Heart right ventricle (tissue), 16 donors: Measurements from ENCODE around the gene PRDM16. TPM values are rescaled to one million over a fixed set of nuclear protein-coding genes. Genes with fewer than 3 reads are reported as not detected.

Source experiments
- ATAC-seq, 8 donors: fragments of 200-7000 bp; cut with Tn5 transposase; one replicate each; pipeline ENCODE4 v1.9.1; 2020; ENCODE audit warnings: mild to moderate bottlenecking in 8 of 8, moderate library complexity in 8 of 8, moderate number of reproducible peaks in 1 of 8
- DNase-seq, 2 donors: peaks; one replicate each; pipeline ENCODE4 v3.0.0-alpha.2; 2020
- H3K27ac ChIP-seq, 10 donors: fragments of 200-600 bp; sonication (generic) in 2 of 10; one replicate each; pipeline versions ENCODE4 v1.5.0 to v1.8.0; 2020 to 2022; ENCODE audit warnings: mild to moderate bottlenecking in 3 of 10
- H3K27me3 ChIP-seq, 7 donors: fragments of 200-600 bp; one replicate each; pipeline ENCODE4 v1.8.0; 2021 to 2022; ENCODE audit warnings: mild to moderate bottlenecking in 2 of 7
- H3K36me3 ChIP-seq, 9 donors: fragments of 200-600 bp; sonication (generic) in 1 of 9; one replicate each; pipeline versions ENCODE4 v1.5.0 to v1.8.0; 2020 to 2022; ENCODE audit warnings: mild to moderate bottlenecking in 2 of 9
- H3K4me1 ChIP-seq, 9 donors: fragments of 200-600 bp; sonication (generic) in 1 of 9; one replicate each; pipeline versions ENCODE4 v1.5.0 to v1.8.0; 2020 to 2022; ENCODE audit warnings: mild to moderate bottlenecking in 4 of 9
- H3K4me3 ChIP-seq, 10 donors: fragments of 200-600 bp; sonication (generic) in 2 of 10; one replicate each; pipeline versions ENCODE4 v1.5.0 to v1.8.0; 2020 to 2022; ENCODE audit warnings: mild to moderate bottlenecking in 7 of 10, moderate library complexity in 2 of 10
- H3K9me3 ChIP-seq, 11 donors: fragments of 200-600 bp in 10 of 11; sonication (generic) in 2 of 11; one replicate each; pipeline versions ENCODE4 v1.5.0 to v1.8.0; 2013 to 2022; ENCODE audit warnings: mild to moderate bottlenecking in 2 of 11, control low read depth in 1 of 11, moderate library complexity in 1 of 11
- CTCF ChIP-seq, 9 donors: fragments of 200-600 bp; sonication (generic) in 2 of 9; IDR thresholded peaks; one replicate each; pipeline versions ENCODE4 v1.5.0 to v1.8.0; 2021 to 2022; ENCODE audit warnings: antibody characterized with exemption in 9 of 9, mild to moderate bottlenecking in 5 of 9, moderate library complexity in 1 of 9
- WGBS, 2 donors: extraction: QIAGEN DNeasy Blood & Tissue Kit; methylation state at CpG; one replicate each; pipeline ENCODE4 v1.1.7; 2013; ENCODE audit warnings: inconsistent platforms in 1 of 2; 5-methylcytosine and 5-hydroxymethylcytosine counted together
- intact Hi-C, 10 donors: fragments of 100-400 bp; cut with DNase I; formaldehyde crosslinking; loops; one replicate each; pipeline versions ENCODE4 v1.11.1 to v1.14.2; 2022
- polyA plus RNA-seq, 2 donors: library from polyadenylated mRNA; stranded (reverse); fragments of 200-250 nt; gene quantifications; one replicate each; pipeline ENCODE4 v1.2.3, GENCODE V29; 2013
- total RNA-seq, 10 donors: library from RNA; stranded (reverse); fragmentation: NEBNext Ultra II Directional in 3 of 10; extraction: Animal tissue kit (Norgen Biotek cat#: 25700) in 3 of 10; gene quantifications; one replicate each; pipeline versions ENCODE4 v1.2.1 to v1.2.4, GENCODE V29; 2021 to 2023
- donor health status: Arrhythmogenic right ventricular cardiomyopathy.
- donor health status: ischemic (EF 13 %, LVEDD 7.1; RV severe dilation, severe dysfunction).
- donor health status: healthy with polysubstance abuse.
- donor health status: DM: no; HTN: yes; CAD: no.
- donor health status: DM: no; HTN: no; CAD: no.
- donor health status: ischemic (EF 25% LVEDD 6.9; RV normal size, moderate dysfunction).
- donor health status: ischemic (EF 25% LVEDD 5.7; RV mildly dilated, moderate dysfunction).
- donor health status: healthy.
- donor health status: DM: yes; HTN: yes; CAD: no.
- donor health status: Ischemic cardiomyopathy.
- donor health status: ischemic (EF 35%, LVEDD 5.7; RV mildly dilated, moderate dysfunction).
- donor health status: nonischemic (EF 11% LVEDD 7.7; RV severe dilation, severe dysfunction).
- donor health status: DM: yes; HTN: yes; CAD: no.
- donor health status: PGD.
- donor health status: ischemic (EF 29% LVEDD 5.4; RV normal size, mild dysfunction).
- donor health status: nonischemic (EF 23%, LVEDD 6.1; RV moderate dilation, normal function).

PRDM16 gene
- total and polyA plus RNA-seq, 12 donors: 4.1 to 25.9 (median 14.8) TPM

- H3K27me3 ChIP-seq: peaks cover 0 to 29% (median 12%) of the 10 kb centered on the region in 7 donors
- H3K27ac ChIP-seq: no peak overlapping the region
- DNase-seq (no peak), ATAC-seq (no peak)
- H3K4me3 ChIP-seq: no peak overlapping the region
- intact Hi-C loops: no loop called here
- TF ChIP-seq CTCF (IDR thresholded peaks at IDR 0.05): no peak
- no peaks in the 10 kb centered on the region for H3K36me3 ChIP-seq
- 84 to 91% methylated on average over 6 of the region's 6 CpGs for WGBS, 2 donors
- no peaks in the 10 kb centered on the region for H3K4me1 ChIP-seq
- no peaks in the 10 kb centered on the region for H3K9me3 ChIP-seq
Observed at GRCh38 chr1:3053986-3054385, 15.0 kb upstream of the PRDM16 start.

GRCh38 chr1:3054474-3054873, 14.5 kb upstream of the PRDM16 start:
- no peak for TF ChIP-seq CTCF (IDR thresholded peaks at IDR 0.05)
- intact Hi-C loops: no loop called here
- Histone ChIP-seq H3K36me3 (no peaks in the 10 kb centered on the region), H3K27me3 (peaks cover 0 to 29% (median 12%) of the 10 kb centered on the region in 7 donors), H3K4me3 (no peak overlapping the region), H3K9me3 (no peaks in the 10 kb centered on the region), H3K4me1 (no peaks in the 10 kb centered on the region), H3K27ac (no peak overlapping the region)
- ATAC-seq (peak in 2 of 8 donors; percentile 11 to 24), DNase-seq (no peak)
- WGBS, 2 donors: 82 to 85% methylated on average over 12 of the region's 12 CpGs

GRCh38 chr1:3055051-3055450, 14.0 kb upstream of the PRDM16 start:
- H3K4me1 ChIP-seq: no peaks in the 10 kb centered on the region
- intact Hi-C loops: no loop called here
- no peak overlapping the region for H3K27ac ChIP-seq
- no peak for DNase-seq
- peaks cover 0 to 2% (median 0%) of the 10 kb centered on the region in 9 donors for H3K36me3 ChIP-seq
- H3K9me3 ChIP-seq: no peaks in the 10 kb centered on the region
- no peak for ATAC-seq
- WGBS, 2 donors: 77 to 80% methylated on average over 9 of the region's 9 CpGs
- H3K27me3 ChIP-seq: peaks cover 0 to 27% (median 12%) of the 10 kb centered on the region in 7 donors
- no peak overlapping the region for H3K4me3 ChIP-seq
- no peak for TF ChIP-seq CTCF (IDR thresholded peaks at IDR 0.05)

GRCh38 chr1:3056641-3057040, 12.4 kb upstream of the PRDM16 start:
- Histone ChIP-seq H3K27ac (no peak overlapping the region), H3K27me3 (peaks cover 0 to 36% (median 17%) of the 10 kb centered on the region in 7 donors), H3K4me1 (no peaks in the 10 kb centered on the region), H3K9me3 (no peaks in the 10 kb centered on the region), H3K36me3 (peaks cover 0 to 3% (median 0%) of the 10 kb centered on the region in 9 donors), H3K4me3 (no peak overlapping the region)
- 90 to 93% methylated on average over 5 of the region's 5 CpGs for WGBS, 2 donors
- ATAC-seq (no peak), DNase-seq (no peak)
- no peak for TF ChIP-seq CTCF (IDR thresholded peaks at IDR 0.05)
- intact Hi-C loops: no loop called here
